GM12872 (cell line): ENCODE data around the gene WDFY3.

Source experiments
- CTCF ChIP-seq: IDR thresholded peaks from 3 replicates; pipeline ENCODE4 v1.5.1; 2011; ENCODE audit warnings: low read depth, mild to moderate bottlenecking, low read length, moderate library complexity; ENCODE audit not compliant: insufficient read depth

Gene WDFY3

DNA sequence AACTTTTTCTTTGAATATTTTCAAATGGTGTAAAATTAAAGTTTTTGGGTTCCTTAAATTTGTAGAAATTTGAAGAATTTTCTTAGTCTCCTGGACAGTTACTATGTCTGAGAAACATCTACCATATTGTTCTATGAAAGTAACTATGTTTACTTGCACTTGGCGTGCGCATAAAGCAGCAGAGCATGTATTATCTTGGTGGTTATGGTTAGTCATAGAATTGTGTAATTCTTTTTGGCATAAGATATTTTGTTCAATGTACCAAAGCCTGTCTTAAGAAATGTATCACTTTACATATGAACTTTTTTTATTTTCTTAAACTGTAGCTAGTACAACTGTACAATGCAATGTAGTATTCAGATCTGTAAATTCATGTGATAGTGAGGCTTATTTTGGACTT lies 334.4 kb downstream of the WDFY3 start:
- TF ChIP-seq CTCF, result no peak

DNA sequence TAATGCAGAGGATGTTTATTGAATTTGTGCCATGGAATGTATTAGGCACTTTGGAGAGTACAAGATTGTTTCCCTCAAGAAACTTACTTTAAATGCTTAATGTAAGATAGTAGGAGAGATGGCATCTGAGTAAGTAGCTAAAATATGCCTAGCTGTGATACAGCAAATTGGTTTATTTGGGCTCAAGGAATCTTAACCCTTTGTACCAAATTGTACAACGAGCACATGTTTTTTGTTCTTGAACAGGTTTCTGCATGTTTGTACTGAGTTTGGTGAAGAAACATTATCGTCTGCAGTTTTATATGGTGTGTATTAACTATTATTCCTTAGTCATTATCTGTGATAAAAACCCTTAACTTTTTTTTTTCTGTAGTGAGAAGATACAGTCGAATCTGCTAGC lies 334.9 kb downstream of the WDFY3 start:
- TF ChIP-seq CTCF, result no peak

GRCh38 chr4:84626673-84627072 lies 339.8 kb downstream of the WDFY3 start:
- no peak for TF ChIP-seq CTCF

GRCh38 chr4:84623661-84624060 lies 342.8 kb downstream of the WDFY3 start:
- TF ChIP-seq CTCF, result no peak

GRCh38 chr4:84622959-84623358 lies 343.5 kb downstream of the WDFY3 start:
- no peak for TF ChIP-seq CTCF
